MM.1S (cell line): ENCODE measurements around the gene WFDC1.

Source experiments
- DNase-seq: peaks from one replicate; pipeline ENCODE4 v3.0.0-alpha.2; 2015
- H2AFZ ChIP-seq: fragments of 300-600 bp; sonication (generic); 2 replicates; pipeline ENCODE4 v1.6.0; 2016; ENCODE audit warnings: antibody characterized with exemption, low read length
- H3F3A ChIP-seq: fragments of 300-600 bp; sonication (generic); 2 replicates; pipeline ENCODE4 v1.6.1; 2016; ENCODE audit warnings: mild to moderate bottlenecking, antibody characterized with exemption, low read length, moderate library complexity, mixed read lengths; ENCODE audit not compliant: insufficient read depth
- H3K27ac ChIP-seq: fragments of 300-600 bp; sonication (generic); 2 replicates; pipeline ENCODE4 v1.5.1; 2016; ENCODE audit warnings: mild to moderate bottlenecking, low read length
- H3K27me3 ChIP-seq: fragments of 300-600 bp; sonication (generic); replicated peaks from 2 replicates; pipeline ENCODE4 v1.6.0; 2016; ENCODE audit warnings: low read length; ENCODE audit not compliant: insufficient read depth
- H3K36me3 ChIP-seq: fragments of 300-600 bp; sonication (generic); replicated peaks from 2 replicates; pipeline ENCODE4 v1.6.1; 2016; ENCODE audit warnings: mild to moderate bottlenecking, low read length, mixed read lengths; ENCODE audit not compliant: insufficient read depth
- H3K4me1 ChIP-seq: fragments of 300-600 bp; sonication (generic); 2 replicates; pipeline ENCODE4 v1.6.1; 2016; ENCODE audit warnings: low read length, mixed read lengths
- H3K4me2 ChIP-seq: fragments of 300-600 bp; sonication (generic); 2 replicates; pipeline ENCODE4 v1.6.0; 2016; ENCODE audit warnings: low read depth, low read length
- H3K4me3 ChIP-seq: fragments of 300-600 bp; sonication (generic); 2 replicates; pipeline ENCODE4 v1.5.1; 2016; ENCODE audit warnings: low read length, mixed read lengths
- H3K79me2 ChIP-seq: fragments of 300-600 bp; sonication (generic); 2 replicates; pipeline ENCODE4 v1.6.1; 2016; ENCODE audit warnings: mixed run types, low read length, mixed read lengths
- H3K9ac ChIP-seq: fragments of 300-600 bp; sonication (generic); 2 replicates; pipeline ENCODE4 v1.6.1; 2016; ENCODE audit warnings: low read length, mixed read lengths
- H3K9me2 ChIP-seq: fragments of 300-600 bp; sonication (generic); replicated peaks from 2 replicates; pipeline ENCODE4 v1.6.1; 2016; ENCODE audit warnings: mild to moderate bottlenecking, low read length, mixed read lengths; ENCODE audit not compliant: insufficient read depth
- H3K9me3 ChIP-seq: fragments of 300-600 bp; sonication (generic); replicated peaks from 2 replicates; pipeline ENCODE4 v1.6.1; 2016; ENCODE audit warnings: mild to moderate bottlenecking, low read length, mixed read lengths; ENCODE audit not compliant: insufficient read depth
- H4K20me1 ChIP-seq: fragments of 300-600 bp; sonication (generic); 2 replicates; pipeline ENCODE4 v1.6.1; 2016; ENCODE audit warnings: mild to moderate bottlenecking, low read length, moderate library complexity, mixed read lengths; ENCODE audit not compliant: insufficient read depth
- EZH2 ChIP-seq: fragments of 300-600 bp; sonication (generic); optimal IDR thresholded peaks from 2 replicates; pipeline ENCODE3; 2017; ENCODE audit warnings: low read depth, mild to moderate bottlenecking, antibody characterized with exemption, low read length, mixed read lengths
- EZH2phosphoT487 ChIP-seq: fragments of 300-600 bp; sonication (generic); IDR thresholded peaks from 2 replicates; pipeline ENCODE4 v1.6.1; 2018; ENCODE audit warnings: antibody characterized with exemption, low read length
- TF ChIP-seq, protein P1 (sequence below): fragments of 300-600 bp; sonication (generic); IDR thresholded peaks from 2 replicates; pipeline ENCODE4 v1.5.1; 2016; ENCODE audit warnings: antibody characterized with exemption, low read length, mixed read lengths

The WFDC1 gene

GRCh38 chr16:84339311-84339710 is 44.6 kb downstream of the WFDC1 start:
- H2AFZ ChIP-seq: no peak overlapping the region
- no peaks in the 10 kb centered on the region for H3K36me3 ChIP-seq
- H3K4me1 ChIP-seq: no peaks in the 10 kb centered on the region
- TF ChIP-seq EZH2 (no peak), EZH2phosphoT487 (no peak)
- TF ChIP-seq, protein P1, sequence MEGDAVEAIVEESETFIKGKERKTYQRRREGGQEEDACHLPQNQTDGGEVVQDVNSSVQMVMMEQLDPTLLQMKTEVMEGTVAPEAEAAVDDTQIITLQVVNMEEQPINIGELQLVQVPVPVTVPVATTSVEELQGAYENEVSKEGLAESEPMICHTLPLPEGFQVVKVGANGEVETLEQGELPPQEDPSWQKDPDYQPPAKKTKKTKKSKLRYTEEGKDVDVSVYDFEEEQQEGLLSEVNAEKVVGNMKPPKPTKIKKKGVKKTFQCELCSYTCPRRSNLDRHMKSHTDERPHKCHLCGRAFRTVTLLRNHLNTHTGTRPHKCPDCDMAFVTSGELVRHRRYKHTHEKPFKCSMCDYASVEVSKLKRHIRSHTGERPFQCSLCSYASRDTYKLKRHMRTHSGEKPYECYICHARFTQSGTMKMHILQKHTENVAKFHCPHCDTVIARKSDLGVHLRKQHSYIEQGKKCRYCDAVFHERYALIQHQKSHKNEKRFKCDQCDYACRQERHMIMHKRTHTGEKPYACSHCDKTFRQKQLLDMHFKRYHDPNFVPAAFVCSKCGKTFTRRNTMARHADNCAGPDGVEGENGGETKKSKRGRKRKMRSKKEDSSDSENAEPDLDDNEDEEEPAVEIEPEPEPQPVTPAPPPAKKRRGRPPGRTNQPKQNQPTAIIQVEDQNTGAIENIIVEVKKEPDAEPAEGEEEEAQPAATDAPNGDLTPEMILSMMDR: no peak
- DNase-seq: no peak
- H3F3A ChIP-seq: no peaks in the 10 kb centered on the region
- H3K79me2 ChIP-seq: no peaks in the 10 kb centered on the region
- no peaks in the 10 kb centered on the region for H3K9me3 ChIP-seq
- H3K9ac ChIP-seq: no peak overlapping the region
- peaks cover 29% of the 10 kb centered on the region; the same call in 1 of the 2 replicates for H3K27me3 ChIP-seq
- H3K4me3 ChIP-seq: no peak overlapping the region
- H3K9me2 ChIP-seq: no peaks in the 10 kb centered on the region
- no peaks in the 10 kb centered on the region for H4K20me1 ChIP-seq
- no peak overlapping the region for H3K27ac ChIP-seq
- no peak overlapping the region for H3K4me2 ChIP-seq

- Histone ChIP-seq H2AFZ (no peak overlapping the region), H3K9ac (no peak overlapping the region), H3K27ac (no peak overlapping the region), H3K9me2 (no peaks in the 10 kb centered on the region), H3F3A (no peaks in the 10 kb centered on the region), H3K4me2 (no peak overlapping the region), H3K4me1 (no peaks in the 10 kb centered on the region), H3K36me3 (no peaks in the 10 kb centered on the region), H3K79me2 (no peaks in the 10 kb centered on the region), H4K20me1 (no peaks in the 10 kb centered on the region), H3K9me3 (no peaks in the 10 kb centered on the region), H3K4me3 (no peak overlapping the region), H3K27me3 (peaks cover 33% of the 10 kb centered on the region)
- TF ChIP-seq EZH2: no peak
- no peak for TF ChIP-seq EZH2phosphoT487
- TF ChIP-seq, protein P1: no peak
- DNase-seq: no peak
These were observed 45.1 kb downstream of the WFDC1 start for GRCh38 chr16:84339766-84340165.

GRCh38 chr16:84340325-84341040 is 45.8 kb downstream of the WFDC1 start:
- no peaks in the 10 kb centered on the region for H3K4me1 ChIP-seq
- no peaks in the 10 kb centered on the region for H3K9me3 ChIP-seq
- H3K36me3 ChIP-seq: no peaks in the 10 kb centered on the region
- no peaks in the 10 kb centered on the region for H3K9me2 ChIP-seq
- H4K20me1 ChIP-seq: no peaks in the 10 kb centered on the region
- H3K27ac ChIP-seq: no peak overlapping the region
- H2AFZ ChIP-seq: no peak overlapping the region
- no peak overlapping the region for H3K4me2 ChIP-seq
- H3K27me3 ChIP-seq: peaks cover 37% of the 10 kb centered on the region
- no peaks in the 10 kb centered on the region for H3F3A ChIP-seq
- TF ChIP-seq, protein P1: no peak
- TF ChIP-seq EZH2phosphoT487 (no peak), EZH2 (no peak)
- no peak for DNase-seq
- no peak overlapping the region for H3K4me3 ChIP-seq
- H3K79me2 ChIP-seq: no peaks in the 10 kb centered on the region
- no peak overlapping the region for H3K9ac ChIP-seq
